ENCODE measurements around the gene PRMT6.
"Not testable (repeated sequence)": the region's sequence is repeated elsewhere in the genome, so short reads cannot be mapped to it uniquely, and the experiment has no call there.

Gene PRMT6

GRCh38 chr1:107056426-107057196 is at the start of gene PRMT6:
PRMT6 (plus strand) TSS chr1:107056674; CDS start chr1:107056716, 42 bp downstream.
- DNase-seq = peak; percentile 77

- DNase-seq = no peak
These were observed 47.2 kb upstream of the PRMT6 start for GRCh38 chr1:107009281-107009680.

GRCh38 chr1:107010582-107010981 is 45.9 kb upstream of the PRMT6 start:
- DNase-seq = no peak

- DNase-seq = no peak
These were observed 40.0 kb upstream of the PRMT6 start for GRCh38 chr1:107016376-107016978.

GRCh38 chr1:107018445-107018844 is 38.0 kb upstream of the PRMT6 start:
- DNase-seq = no peak

- DNase-seq = no peak
These were observed 37.3 kb upstream of the PRMT6 start for GRCh38 chr1:107019166-107019565.

- not testable (repeated sequence) for DNase-seq
These were observed 17.6 kb upstream of the PRMT6 start for GRCh38 chr1:107038874-107039273.

GRCh38 chr1:107044310-107045220 is 11.9 kb upstream of the PRMT6 start:
- DNase-seq = not testable (repeated sequence)

- no peak for DNase-seq
These were observed 8.9 kb upstream of the PRMT6 start for GRCh38 chr1:107047602-107048001.

GRCh38 chr1:107048241-107048640 is 8.2 kb upstream of the PRMT6 start:
- DNase-seq = no peak

- no peak for DNase-seq
These were observed 5.2 kb upstream of the PRMT6 start for GRCh38 chr1:107051266-107051665.

- not testable (repeated sequence) for DNase-seq
These were observed 502 bp upstream of the PRMT6 start for GRCh38 chr1:107055919-107056425.

GRCh38 chr1:107057197-107058133 is 991 bp downstream of the PRMT6 start:
- DNase-seq = no peak

GRCh38 chr1:107058245-107059032 is 2.0 kb downstream of the PRMT6 start:
- no peak for DNase-seq

GRCh38 chr1:107061886-107062285 is 5.4 kb downstream of the PRMT6 start:
- no peak for DNase-seq

- no peak for DNase-seq
These were observed 17.0 kb downstream of the PRMT6 start for GRCh38 chr1:107073493-107073892.

- no peak for DNase-seq
These were observed 20.4 kb downstream of the PRMT6 start for GRCh38 chr1:107076841-107077240.

- no peak for DNase-seq
These were observed 22.8 kb downstream of the PRMT6 start for GRCh38 chr1:107079249-107079648.

- DNase-seq = no peak
These were observed 24.6 kb downstream of the PRMT6 start for GRCh38 chr1:107081102-107081501.

- DNase-seq = no peak
These were observed 34.9 kb downstream of the PRMT6 start for GRCh38 chr1:107091418-107091817.

GRCh38 chr1:107093395-107093794 is 36.9 kb downstream of the PRMT6 start:
- not testable (repeated sequence) for DNase-seq

Measured in CD4-positive, alpha-beta T cell treated with Interleukin-21 for 1 hour (primary cell).